ENCODE data around the gene INTS11. TPM values are rescaled to one million over a fixed set of nuclear protein-coding genes. Genes with fewer than 3 reads are reported as not detected.

Gene INTS11
- total and polyA plus RNA-seq, 9 of the 15 experiments (the other 6 are each of a cell fraction or from before 2014, with no cell fraction given), result 3.6 to 183 (median 110) TPM

- TF ChIP-seq MYNN (IDR thresholded peaks at IDR 0.05), result peak; percentile 47
- no peak for TF ChIP-seq MYNN (CRISPR knock-in tag; IDR thresholded peaks at IDR 0.05)
- no peak for TF ChIP-seq NR2C2 (CRISPR knock-in tag; IDR thresholded peaks at IDR 0.05)
- no peak for TF ChIP-seq NR2C2 (tag; IDR thresholded peaks at IDR 0.05)
- no peak for TF ChIP-seq ZNF592 (IDR thresholded peaks at IDR 0.05)
- TF ChIP-seq ELF2 (CRISPR knock-in tag; IDR thresholded peaks at IDR 0.05), result no peak
- TF ChIP-seq KLF10 (CRISPR knock-in tag; IDR thresholded peaks at IDR 0.05), result no peak
- no peak for TF ChIP-seq PTRF (tag; IDR thresholded peaks at IDR 0.05)
- TF ChIP-seq CHD2 (IDR thresholded peaks at IDR 0.05; ENCODE audit: low read depth, low read length), result no peak
- TF ChIP-seq MTA2 (IDR thresholded peaks at IDR 0.05; ENCODE audit: low read depth), result no peak
- no peak for TF ChIP-seq NCOA4 (IDR thresholded peaks at IDR 0.05; ENCODE audit: partially characterized antibody)
- no peak for TF ChIP-seq ZZZ3 (IDR thresholded peaks at IDR 0.05)
- no peak; a peak in 2 of 4 replicates for TF ChIP-seq HDAC1 (IDR thresholded peaks at IDR 0.05)
- TF ChIP-seq ZNF444 (CRISPR knock-in tag; IDR thresholded peaks at IDR 0.05), result no peak
- no peak for TF ChIP-seq POLR3G (IDR thresholded peaks at IDR 0.05; ENCODE audit: extremely low read depth, insufficient read length, insufficient replicate concordance)
- TF ChIP-seq HSF4 (CRISPR knock-in tag; IDR thresholded peaks at IDR 0.05; ENCODE audit: borderline replicate concordance), result no peak
- no peak for TF ChIP-seq ELF1 (tag; IDR thresholded peaks at IDR 0.05)
- TF ChIP-seq ZNF707 (CRISPR knock-in tag; conservative IDR thresholded peaks at IDR 0.05), result no peak
- no peak for TF ChIP-seq ZNF764 (CRISPR knock-in tag; IDR thresholded peaks at IDR 0.05; ENCODE audit: low read depth)
- TF ChIP-seq C11orf30 (IDR thresholded peaks at IDR 0.05; ENCODE audit: low read depth), result no peak
- 0 out of 2 replicates have a peak, but pooled peaks have one; percentile 9 for TF ChIP-seq NKRF (IDR thresholded peaks at IDR 0.05; ENCODE audit: borderline replicate concordance)
- TF ChIP-seq ETV1 (tag; conservative IDR thresholded peaks at IDR 0.05; ENCODE audit: low read depth), result no peak
- TF ChIP-seq CCNT2 (IDR thresholded peaks at IDR 0.05; ENCODE audit: borderline replicate concordance, extremely low read depth, insufficient read length, low read depth, low read length), result no peak
Observed at GRCh38 chr1:1309251-1310108, 15.0 kb downstream of the INTS11 start (continued).

Measured in K562 (cell line).